Nucleus accumbens (tissue), 56 donors: ENCODE measurements around the gene PCDH15.
"Not testable (repeated sequence)": the region's sequence is repeated elsewhere in the genome, so short reads cannot be mapped to it uniquely, and the experiment has no call there.

Experiments used
- DNase-seq, 56 donors: peaks; one replicate each; lab custom pipeline; 2025; lab: John Stamatoyannopoulos, UW

Gene PCDH15

DNA sequence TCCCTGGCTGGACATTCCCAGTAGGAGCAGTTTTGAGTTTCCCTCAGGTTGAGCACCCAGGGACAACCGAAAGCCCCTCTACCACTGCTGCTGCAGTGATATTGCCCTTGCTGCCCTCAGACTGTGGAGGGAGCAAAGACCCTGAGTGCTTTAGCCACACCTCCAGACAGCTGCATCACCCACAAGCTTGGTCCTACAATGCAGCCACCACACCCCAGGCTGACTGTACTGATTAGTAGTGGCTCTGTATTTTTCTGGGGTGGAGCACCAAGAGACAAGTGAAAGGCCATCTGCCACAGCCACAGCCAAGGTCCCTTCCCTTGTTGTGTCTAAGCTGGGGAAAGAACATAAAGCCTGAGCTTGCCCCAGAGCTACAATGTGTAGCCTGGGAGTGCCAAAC, 789.9 kb downstream of the PCDH15 start:
- DNase-seq = no peak

DNA sequence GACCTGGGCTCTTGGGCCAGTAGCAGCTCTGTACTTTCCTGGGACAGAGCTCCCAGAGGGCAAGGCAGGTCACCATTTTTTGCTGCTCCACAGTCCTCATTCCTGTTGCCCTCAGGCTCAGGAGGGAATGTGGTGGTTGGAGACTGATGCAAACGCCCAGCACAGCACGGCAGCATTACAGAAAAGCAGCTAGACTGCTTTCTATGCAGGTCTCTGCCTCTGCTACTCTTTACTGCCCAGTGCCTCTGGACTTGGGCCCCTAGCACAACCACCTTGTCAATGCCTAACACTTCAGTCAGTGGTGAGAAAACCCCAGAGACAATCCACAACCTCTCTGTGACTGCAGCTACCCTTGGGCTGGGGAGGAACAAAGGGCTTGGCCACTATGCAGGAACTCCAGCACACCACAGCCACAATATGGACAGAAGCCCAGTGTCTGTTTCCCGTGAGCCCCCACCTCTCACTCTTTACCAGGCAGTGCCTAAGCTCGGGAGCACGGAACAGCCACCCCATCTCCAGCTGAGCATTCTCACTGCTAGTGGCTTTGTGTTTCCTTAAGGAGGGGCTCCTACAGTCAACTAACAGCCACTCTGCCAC, 790.6 kb downstream of the PCDH15 start:
- no peak for DNase-seq

DNA sequence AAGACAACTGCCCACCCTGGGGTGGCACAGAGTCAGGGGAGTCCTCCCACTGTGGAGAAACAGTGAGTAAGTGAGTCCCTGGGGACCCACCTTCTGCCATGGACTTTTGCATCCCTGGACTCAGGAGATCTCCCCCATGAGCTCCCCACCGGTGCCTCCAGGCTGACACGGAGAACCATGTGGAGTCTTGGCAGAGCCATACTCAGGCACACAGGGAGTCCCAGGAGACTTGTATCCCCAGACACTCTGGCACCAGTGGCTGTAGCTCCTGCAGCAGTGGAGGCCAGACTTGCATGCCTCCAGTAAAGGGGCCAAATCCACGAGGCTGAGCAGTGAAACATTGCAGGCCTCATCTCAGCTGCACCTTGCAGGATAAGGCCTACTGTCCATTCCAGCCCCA, 791.4 kb downstream of the PCDH15 start:
- DNase-seq = peak in 1 of 56 donors; percentile 1

DNA sequence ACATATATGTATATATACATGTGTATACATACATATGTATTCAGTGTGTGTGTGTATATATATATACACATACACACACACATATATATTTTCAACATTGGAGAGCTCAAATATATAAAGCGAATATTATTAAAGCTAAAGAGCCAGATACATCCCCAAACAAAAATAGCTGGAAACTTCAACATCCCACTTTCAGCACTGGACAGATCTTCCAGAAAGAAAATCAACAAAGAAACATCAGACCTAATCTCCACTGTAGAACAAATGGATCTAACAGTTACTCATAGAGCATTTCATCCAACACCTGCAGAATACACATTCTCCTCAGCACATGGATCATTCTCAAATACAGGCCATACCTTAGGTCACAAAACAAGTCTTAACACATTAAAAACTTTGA, 799.0 kb downstream of the PCDH15 start:
- no peak for DNase-seq

DNA sequence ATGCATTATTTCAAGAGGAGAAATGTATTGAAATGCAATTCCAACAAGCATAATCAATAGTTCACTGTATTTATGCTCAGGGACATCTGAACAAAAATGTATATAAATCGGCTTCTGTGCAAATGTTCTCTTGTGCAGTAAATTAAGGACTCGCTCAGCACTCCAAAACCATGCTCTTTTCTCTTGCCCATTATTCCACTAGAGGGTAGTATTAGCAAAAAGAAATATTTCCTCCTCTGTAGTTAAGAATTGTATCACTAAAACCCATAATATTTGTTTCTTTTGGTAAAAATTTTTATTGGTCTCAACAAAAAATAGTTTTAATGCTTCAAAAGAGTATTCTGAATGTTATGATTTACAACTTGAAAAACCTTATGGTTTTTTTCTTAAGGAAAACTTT, 803.1 kb downstream of the PCDH15 start:
- DNase-seq = no peak

DNA sequence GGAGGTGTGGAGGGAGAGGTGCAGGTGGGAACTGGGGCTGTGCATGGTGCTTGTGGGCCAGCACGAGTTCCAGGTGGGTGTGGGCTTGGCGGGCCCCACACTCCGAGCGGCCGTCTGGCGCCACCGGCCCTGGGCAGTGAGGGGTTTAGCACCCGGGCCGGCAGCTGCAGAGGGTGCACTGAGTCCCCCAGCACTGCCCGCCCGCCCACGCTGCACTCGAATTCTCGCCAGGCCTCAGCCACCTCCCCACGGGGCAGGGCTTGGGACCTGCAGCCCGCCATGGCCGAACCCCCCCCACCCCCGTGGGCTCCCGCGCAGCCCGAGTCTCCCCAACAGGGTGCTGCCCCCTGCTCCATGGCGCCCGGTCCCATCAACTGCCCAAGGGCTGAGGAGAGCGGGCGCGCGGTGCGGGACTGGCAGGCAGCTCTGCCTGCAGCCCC, 810.2 kb downstream of the PCDH15 start:
- no peak for DNase-seq

DNA sequence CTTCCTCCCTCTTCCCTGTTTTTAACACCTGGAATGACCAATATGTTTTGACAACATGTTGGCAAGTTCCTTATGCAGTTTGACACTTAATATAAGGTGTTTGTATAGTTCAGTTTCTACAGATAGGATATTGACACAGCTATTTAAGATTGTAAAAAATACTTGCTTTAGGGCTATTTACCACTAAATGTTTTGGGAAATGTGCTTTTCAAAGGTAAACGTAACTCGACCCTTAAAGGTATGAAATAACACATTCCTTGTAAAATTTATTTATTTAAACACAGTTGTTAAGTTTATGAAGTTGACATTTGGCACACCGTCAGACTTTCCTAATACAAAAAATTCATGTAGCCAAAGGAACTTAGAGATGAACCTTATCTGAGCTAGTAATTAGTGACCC, 817.6 kb downstream of the PCDH15 start:
- DNase-seq = no peak

DNA sequence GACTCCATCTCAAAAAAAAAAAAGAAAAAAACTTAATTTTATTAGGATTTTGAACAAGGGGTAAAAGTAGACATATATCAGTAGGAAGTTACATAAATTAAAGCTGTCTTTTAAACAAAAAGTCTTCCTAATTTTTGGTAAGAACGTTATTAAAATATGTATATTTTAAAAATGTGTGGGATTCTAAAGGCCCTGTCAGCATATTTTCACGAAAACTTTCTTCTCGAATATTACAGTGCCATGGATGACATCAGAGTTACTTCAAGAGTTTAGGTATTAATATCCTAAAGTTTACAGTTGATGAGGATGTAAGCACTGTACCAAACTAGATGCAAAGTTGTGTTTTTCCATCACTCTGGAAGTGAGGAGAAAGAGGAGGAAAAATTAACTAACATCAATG, 820.8 kb downstream of the PCDH15 start:
- no peak for DNase-seq

DNA sequence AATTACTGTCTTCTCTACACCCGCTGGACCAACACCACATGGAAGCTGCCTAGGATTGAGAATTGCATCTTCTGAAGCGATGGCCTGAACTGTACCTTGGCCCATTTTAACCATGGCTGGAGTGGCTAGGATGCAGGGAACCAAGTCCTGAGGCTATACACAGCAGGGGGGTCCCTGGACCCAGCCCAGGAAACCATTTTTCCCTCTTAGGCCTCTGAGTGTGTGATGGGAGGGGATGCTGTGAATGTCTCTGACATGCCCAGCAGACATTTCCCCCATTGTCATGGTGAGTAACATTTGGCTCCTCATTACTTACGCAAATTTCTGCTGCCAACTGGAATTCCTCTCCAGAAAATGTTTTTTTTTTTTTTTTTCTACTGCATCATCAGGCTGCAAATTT, 822.7 kb downstream of the PCDH15 start:
- no peak for DNase-seq

DNA sequence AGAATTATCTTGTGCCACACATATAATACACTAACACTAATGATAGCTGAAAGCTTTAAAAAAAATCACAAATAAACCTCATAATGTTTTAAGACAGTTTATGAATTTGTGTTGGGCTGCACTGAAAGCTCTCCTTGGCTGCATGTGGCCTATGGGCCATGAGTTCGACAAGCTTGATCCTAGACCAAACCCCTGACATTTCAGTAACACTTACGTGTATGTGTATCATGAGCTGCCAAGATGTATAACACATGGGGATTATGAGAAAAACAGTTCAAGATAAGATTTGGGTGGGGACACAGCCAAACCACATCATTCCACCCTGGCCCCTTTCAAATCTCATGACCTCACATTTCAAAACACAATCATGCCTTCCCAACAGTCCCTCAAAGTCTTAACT, 823.8 kb downstream of the PCDH15 start:
- no peak for DNase-seq

DNA sequence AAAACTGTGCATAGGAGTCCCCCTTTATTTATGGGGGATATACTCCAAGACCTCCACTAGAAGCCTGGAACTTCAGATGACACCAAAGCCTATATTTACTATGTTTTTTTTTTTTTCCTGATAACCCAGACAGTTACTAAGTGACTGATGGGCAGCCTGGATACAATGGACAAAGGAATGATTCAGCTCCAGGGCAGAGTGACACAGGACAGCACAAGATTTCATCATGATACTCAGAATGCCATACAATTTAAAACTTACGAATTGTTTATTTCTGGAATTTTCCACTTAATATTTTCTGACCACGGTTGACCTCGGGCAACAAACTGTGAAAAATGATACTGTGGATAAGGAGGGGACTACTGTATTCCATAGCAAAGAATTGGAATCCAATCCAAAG, 843.6 kb downstream of the PCDH15 start:
- DNase-seq = peak in 22 of 56 donors; percentile 2 to 52 (median 10)

DNA sequence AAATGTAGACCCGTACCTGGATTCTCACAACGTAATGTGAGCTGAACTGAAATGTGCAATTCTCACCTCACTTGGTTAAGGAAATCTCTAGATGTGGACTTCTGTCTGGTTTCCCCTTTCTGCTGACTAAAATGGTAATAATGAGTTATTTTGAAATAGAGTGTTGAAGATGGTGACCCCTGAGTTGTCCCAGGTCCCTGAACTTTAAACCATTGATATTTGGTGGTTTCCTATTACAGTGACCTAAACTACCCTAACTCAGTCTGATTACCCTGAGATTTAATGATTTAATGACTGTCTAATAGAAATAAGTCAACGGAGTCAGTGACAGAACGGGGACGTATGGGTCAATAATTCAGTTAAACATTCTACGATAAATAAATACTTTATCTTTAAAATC, 845.9 kb downstream of the PCDH15 start:
- no peak for DNase-seq

DNA sequence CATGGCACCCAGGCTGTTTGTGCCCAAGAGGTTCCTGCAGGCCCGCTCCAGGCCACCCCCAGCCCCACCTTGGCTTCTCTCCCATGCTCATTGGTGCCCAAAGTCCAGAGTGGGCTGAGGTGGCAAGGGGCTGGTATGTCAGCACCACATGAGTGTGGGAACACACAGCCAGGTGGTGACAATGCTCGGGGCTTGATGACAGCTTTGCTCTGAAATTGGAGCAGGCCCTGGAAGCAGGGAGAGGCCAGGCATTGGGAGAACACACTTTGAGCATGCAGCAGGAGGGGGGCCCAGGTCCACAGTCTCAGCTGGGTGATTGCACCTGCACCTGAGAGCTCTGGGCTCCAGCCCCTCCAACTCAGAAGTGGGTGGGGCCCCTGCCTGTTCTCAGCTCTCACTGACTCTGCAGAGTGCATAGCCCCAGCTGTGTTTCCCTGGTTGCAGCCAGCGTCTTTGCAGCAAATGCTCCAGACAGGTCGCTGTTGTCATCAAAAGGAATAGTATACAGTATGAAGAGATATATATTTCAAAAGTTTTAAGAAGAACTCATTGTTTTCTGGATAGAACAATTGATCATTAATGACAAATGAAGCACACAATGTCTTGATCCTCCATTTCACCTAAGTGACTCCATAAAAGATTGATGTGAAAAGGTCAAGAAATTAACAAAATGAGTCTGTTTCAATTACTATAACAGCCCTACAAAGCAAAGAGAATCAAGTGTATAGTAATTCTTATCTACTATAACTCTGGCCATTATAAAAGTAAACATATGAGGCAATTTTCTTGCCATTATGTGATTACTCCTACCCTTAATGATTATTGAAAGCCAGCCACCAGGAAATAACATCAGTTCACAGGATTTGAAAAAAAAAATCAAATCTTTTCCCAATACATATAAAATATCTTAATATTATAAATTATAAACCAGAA, 848.1 kb downstream of the PCDH15 start:
- DNase-seq = no peak

DNA sequence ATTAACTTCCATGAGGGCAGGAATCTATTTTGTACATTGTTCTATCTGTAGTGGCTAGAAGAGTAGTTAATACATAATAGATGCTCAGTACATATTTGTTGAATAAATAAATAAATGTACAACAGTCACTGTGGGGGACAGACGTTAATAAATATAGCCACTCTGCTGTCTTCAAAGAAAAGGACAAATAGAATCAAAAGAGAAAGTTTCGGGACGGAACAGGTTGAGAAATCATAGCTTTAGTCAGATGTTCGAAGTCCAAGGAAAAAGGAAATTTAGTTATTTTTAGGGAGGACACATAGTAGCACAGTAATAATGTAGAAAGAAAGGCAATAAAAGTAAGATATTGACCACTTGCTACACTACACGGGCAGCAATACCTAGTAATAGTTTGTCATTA, 861.4 kb downstream of the PCDH15 start:
- no peak for DNase-seq

DNA sequence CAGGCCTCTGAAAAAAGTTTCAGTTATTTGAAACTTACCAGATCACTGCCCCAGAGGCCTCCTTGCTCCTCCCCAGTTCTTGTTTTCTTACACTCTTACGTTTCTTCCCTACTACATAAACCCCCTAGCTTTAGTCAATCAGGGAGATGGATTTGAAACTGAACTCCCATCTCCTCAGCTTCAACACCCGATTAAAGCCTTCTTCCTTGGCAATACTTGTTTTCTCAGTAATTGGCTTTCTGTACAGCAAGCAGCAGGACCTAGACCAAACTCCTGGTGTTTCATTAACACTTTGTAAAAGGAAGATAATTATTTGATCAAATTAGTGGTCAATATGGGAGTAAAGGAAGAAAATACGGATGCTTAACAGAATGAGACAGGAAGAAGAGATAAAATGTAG, 870.4 kb downstream of the PCDH15 start:
- DNase-seq = no peak

DNA sequence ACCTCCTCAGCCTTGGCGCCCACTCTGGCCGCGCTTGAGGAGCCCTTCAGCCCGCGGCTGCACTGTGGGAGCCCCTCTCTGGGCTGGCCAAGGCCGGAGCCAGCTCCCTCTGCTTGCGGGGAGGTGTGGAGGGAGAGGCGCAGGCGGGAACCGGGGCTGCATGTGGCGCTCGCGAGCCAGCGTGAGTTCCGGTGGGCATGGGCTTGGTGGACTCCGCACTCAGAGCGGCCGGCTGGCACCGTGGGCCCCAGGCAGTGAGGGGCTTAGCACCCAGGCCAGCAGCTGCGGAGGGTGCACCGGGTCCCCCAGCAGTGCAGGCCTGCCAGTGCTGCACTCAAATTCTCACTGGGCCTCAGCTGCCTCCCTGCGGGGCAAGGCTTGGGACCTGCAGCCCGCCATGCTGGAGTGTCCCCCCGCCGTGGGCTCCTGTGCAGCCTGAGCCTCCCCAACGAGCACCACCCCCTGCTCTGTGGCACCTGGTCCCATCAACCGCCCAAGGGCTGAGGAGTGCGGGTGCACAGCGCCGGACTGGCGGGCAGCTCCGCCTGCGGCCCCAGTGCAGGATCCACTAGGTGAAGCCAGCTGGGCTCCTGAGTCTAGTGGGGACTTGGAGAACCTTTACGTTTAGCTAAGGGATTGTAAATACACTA, 876.9 kb downstream of the PCDH15 start:
- DNase-seq = not testable (repeated sequence)

DNA sequence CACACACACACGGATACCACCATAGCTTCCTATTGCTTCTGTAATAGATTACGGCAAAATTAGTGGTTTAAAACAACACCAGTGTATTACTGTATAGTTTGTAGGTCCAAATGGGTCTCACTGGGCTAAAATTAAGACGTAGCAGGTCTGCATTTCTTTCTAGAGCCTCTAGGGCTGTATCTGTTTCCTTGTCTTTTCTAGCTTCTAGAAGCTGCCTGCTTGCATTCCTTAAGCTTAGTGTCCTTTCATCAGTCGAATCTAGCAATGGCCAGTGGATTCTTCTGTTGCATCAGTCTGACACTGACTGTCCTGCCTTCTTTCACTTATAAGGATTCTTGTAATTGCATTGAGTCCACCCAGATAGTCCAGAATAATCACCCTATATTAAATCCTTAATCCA, 882.3 kb downstream of the PCDH15 start:
- DNase-seq = no peak

DNA sequence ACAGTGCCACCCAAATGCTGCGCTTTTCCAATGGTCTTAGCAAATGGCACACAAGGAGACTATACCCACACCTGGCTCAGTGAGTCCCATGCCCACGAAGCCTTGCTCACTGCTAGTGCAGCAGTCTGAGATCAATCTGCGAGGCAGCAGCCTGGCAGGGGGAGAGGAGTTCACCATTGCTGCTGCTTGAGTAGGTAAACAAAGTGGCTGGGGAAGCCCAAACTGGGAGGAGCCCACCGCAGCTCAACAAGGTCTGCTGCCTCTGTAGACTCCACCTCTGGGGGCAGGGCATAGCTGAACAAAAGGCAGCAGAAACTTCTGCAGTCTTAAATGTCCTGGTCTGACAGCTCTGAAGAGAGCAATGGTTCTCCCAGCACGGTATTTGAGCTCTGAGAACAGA, 891.2 kb downstream of the PCDH15 start:
- no peak for DNase-seq

DNA sequence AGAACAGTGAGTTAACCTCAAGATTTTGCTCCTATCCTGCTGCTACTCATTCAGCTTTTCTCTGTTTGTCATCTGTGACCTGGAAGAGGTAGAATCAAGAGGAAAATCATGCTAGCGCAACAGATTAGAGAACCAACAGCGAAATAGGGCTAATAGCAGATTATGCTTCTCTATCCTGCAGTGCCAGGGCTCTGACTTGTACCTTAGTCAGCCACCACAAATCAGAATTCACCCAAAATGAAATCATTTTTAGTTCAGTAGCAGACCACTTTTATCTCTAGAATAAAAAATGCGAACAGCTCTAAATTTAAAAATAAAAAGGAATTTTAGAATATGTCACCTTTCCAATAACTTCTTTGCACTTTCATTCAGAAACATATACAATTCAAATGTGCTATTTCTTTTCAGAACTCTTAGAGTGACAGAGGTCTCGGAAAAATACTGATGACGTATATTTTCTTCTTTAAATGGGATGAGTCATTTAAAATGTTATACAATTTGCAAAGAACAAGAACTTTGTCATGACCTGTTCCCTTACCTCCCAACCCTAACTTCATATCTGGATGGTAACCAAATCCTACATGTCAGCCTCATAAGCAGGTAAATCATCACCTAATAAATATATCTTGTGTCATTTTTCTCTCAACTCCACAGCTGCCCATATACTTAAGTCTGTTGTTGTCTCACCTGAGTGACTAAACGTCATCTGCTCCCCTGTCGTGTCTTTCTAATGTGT, 896.4 kb downstream of the PCDH15 start:
- no peak for DNase-seq

DNA sequence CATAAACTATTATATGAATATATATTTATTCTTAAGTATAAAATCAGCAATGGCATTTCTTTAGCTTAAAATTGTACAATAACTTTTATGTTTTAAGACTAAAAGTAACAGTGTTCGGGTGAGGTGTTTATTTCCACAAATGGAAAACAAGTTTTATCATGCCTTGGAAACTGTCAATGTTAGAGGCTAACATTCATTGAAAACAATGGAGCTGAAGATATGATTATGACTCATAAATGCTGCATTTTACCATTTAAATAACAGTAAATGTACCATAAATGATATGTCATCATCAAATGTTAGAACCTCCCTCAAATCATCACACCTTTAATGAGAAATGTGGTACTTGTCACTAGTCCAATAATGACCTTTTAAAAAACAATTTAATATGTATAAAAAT, 897.3 kb downstream of the PCDH15 start:
- no peak for DNase-seq
